WTC11 (cell line): Measurements from ENCODE around the gene SEMA4A. TPM values are rescaled to one million over a fixed set of nuclear protein-coding genes. Genes with fewer than 3 reads are reported as not detected.

Experiments used
- ATAC-seq: fragments of 200-7000 bp; cut with Tn5 transposase; 2 replicates; pipeline ENCODE4 v1.10.0; 2021; ENCODE audit warnings: mild to moderate bottlenecking, moderate library complexity
- CTCF ChIA-PET: fragments of 300-600 bp; sonication (Branson Sonifier 250); formaldehyde crosslinking; loops from one replicate; lab custom pipeline; 2021; ENCODE audit warnings: antibody characterized with exemption; lab: Charles Lee
- POLR2A ChIA-PET: fragments of 350-600 bp; sonication (Branson Sonifier 250); formaldehyde crosslinking; loops from one replicate; lab custom pipeline; 2021; ENCODE audit warnings: antibody characterized with exemption; lab: Charles Lee
- DNase-seq: peaks from one replicate; pipeline ENCODE4 v3.0.0; 2021; ENCODE audit warnings: low spot score
- H3K27ac Mint-ChIP-seq: 2 replicates; pipeline ENCODE4 v1.8.0; 2021; ENCODE audit warnings: mixed read lengths
- H3K27me3 Mint-ChIP-seq: 2 replicates; pipeline ENCODE4 v1.8.0; 2021; ENCODE audit warnings: low read depth, mild to moderate bottlenecking, moderate library complexity, mixed read lengths
- H3K36me3 Mint-ChIP-seq: 2 replicates; pipeline ENCODE4 v1.8.0; 2021; ENCODE audit warnings: mixed read lengths
- H3K4me1 Mint-ChIP-seq: 2 replicates; pipeline ENCODE4 v1.8.0; 2022; ENCODE audit warnings: mixed read lengths
- H3K4me3 Mint-ChIP-seq: 2 replicates; pipeline ENCODE4 v1.8.0; 2021; ENCODE audit warnings: mild to moderate bottlenecking, moderate library complexity, mixed read lengths
- H3K9me3 Mint-ChIP-seq: 2 replicates; pipeline ENCODE4 v1.8.0; 2021; ENCODE audit warnings: mixed read lengths
- CBFB ChIP-seq: sonication (generic); formaldehyde crosslinking; IDR thresholded peaks from 2 replicates; pipeline ENCODE4 v1.8.1; 2022; ENCODE audit warnings: mild to moderate bottlenecking, low read depth, missing genetic modification reagents
- CREB1 ChIP-seq: sonication (generic); formaldehyde crosslinking; IDR thresholded peaks from 2 replicates; pipeline ENCODE4 v1.8.0; 2023; ENCODE audit warnings: mild to moderate bottlenecking, missing genetic modification reagents
- CREM ChIP-seq: sonication (generic); formaldehyde crosslinking; IDR thresholded peaks from 2 replicates; pipeline ENCODE4 v1.8.1; 2022; ENCODE audit warnings: mild to moderate bottlenecking, missing genetic modification reagents, moderate library complexity
- ESRRA ChIP-seq: sonication (generic); formaldehyde crosslinking; IDR thresholded peaks from 2 replicates; pipeline ENCODE4 v1.8.1; 2022; ENCODE audit warnings: mild to moderate bottlenecking, missing genetic modification reagents, borderline replicate concordance
- JAZF1 ChIP-seq: fragments of 250-450 bp; sonication (Bioruptor Pico); IDR thresholded peaks from 2 replicates; pipeline ENCODE4 v1.9.0; 2021; ENCODE audit warnings: moderate library complexity, mild to moderate bottlenecking, inconsistent platforms
- MYBL2 ChIP-seq: sonication (generic); formaldehyde crosslinking; IDR thresholded peaks from 2 replicates; pipeline ENCODE4 v1.8.1; 2023; ENCODE audit warnings: mild to moderate bottlenecking, moderate library complexity, missing genetic modification reagents
- NFE2L1 ChIP-seq: sonication (generic); formaldehyde crosslinking; IDR thresholded peaks from 2 replicates; pipeline ENCODE4 v1.8.1; 2023; ENCODE audit warnings: missing genetic modification reagents
- NFYB ChIP-seq: sonication (generic); formaldehyde crosslinking; conservative IDR thresholded peaks from 2 replicates; pipeline ENCODE4 v1.8.0; 2022; ENCODE audit warnings: low read depth, missing genetic modification reagents
- NR1H2 ChIP-seq: sonication (generic); formaldehyde crosslinking; IDR thresholded peaks from 2 replicates; pipeline ENCODE4 v1.9.0; 2021; ENCODE audit warnings: mild to moderate bottlenecking, moderate library complexity, missing genetic modification reagents
- SMAD4 ChIP-seq: sonication (generic); formaldehyde crosslinking; IDR thresholded peaks from 2 replicates; pipeline ENCODE4 v1.8.0; 2022; ENCODE audit warnings: mild to moderate bottlenecking, missing genetic modification reagents
- TCF7 ChIP-seq: sonication (generic); formaldehyde crosslinking; IDR thresholded peaks from 2 replicates; pipeline ENCODE4 v1.8.0; 2022; ENCODE audit warnings: mild to moderate bottlenecking, low read depth, missing genetic modification reagents, moderate library complexity
- ZNF138 ChIP-seq: sonication (generic); formaldehyde crosslinking; conservative IDR thresholded peaks from 2 replicates; pipeline ENCODE4 v1.8.1; 2022; ENCODE audit warnings: mild to moderate bottlenecking, moderate library complexity, missing genetic modification reagents
- ZNF396 ChIP-seq: fragments of 250-450 bp; sonication (Bioruptor Pico); IDR thresholded peaks from 2 replicates; pipeline ENCODE4 v1.8.0; 2021; ENCODE audit warnings: mild to moderate bottlenecking, moderate library complexity, borderline replicate concordance
- ZNF671 ChIP-seq: fragments of 250-450 bp; sonication (Bioruptor Pico); IDR thresholded peaks from 2 replicates; pipeline ENCODE4 v1.8.0; 2021; ENCODE audit warnings: mild to moderate bottlenecking
- total RNA-seq: library from RNA; stranded (reverse); gene quantifications from 3 replicates; pipeline ENCODE4 v1.2.3, GENCODE V29; 2021
- TF ChIP-seq, protein P1 (sequence below): sonication (generic); formaldehyde crosslinking; IDR thresholded peaks from 2 replicates; pipeline ENCODE4 v1.8.0; 2023; ENCODE audit warnings: missing genetic modification reagents, mild to moderate bottlenecking, borderline replicate concordance
- TF ChIP-seq, protein P2 (sequence below): sonication (generic); formaldehyde crosslinking; IDR thresholded peaks from 2 replicates; pipeline ENCODE4 v1.8.0; 2022; ENCODE audit warnings: mild to moderate bottlenecking, missing genetic modification reagents
- TF ChIP-seq, protein P3 (sequence below): sonication (generic); formaldehyde crosslinking; IDR thresholded peaks from 2 replicates; pipeline ENCODE4 v1.8.0; 2023; ENCODE audit warnings: mild to moderate bottlenecking, missing genetic modification reagents
- TF ChIP-seq, protein P4 (sequence below): fragments of 250-450 bp; sonication (Bioruptor Pico); IDR thresholded peaks from 2 replicates; pipeline ENCODE4 v1.8.0; 2021; ENCODE audit warnings: mild to moderate bottlenecking

Gene SEMA4A
- total RNA-seq, 1 experiment from 2014 or later = 12.4 TPM

DNA sequence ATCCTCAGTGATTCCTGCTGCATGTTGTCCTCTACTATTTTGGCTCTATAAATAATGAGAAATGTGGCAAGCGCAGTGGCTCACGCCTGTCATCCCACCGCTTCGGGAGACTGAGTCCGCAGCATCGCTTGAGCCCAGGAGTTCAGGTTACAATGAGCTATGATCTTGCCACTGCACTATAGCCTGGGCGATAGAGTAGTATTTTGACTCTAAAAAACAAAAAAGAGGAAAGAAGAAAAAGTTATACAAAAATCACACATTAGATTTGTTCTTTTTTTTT lies 39.8 kb downstream of the SEMA4A start:
- peaks cover 11% of the 10 kb centered on the region for H3K36me3 Mint-ChIP-seq
- no peak for ATAC-seq

DNA sequence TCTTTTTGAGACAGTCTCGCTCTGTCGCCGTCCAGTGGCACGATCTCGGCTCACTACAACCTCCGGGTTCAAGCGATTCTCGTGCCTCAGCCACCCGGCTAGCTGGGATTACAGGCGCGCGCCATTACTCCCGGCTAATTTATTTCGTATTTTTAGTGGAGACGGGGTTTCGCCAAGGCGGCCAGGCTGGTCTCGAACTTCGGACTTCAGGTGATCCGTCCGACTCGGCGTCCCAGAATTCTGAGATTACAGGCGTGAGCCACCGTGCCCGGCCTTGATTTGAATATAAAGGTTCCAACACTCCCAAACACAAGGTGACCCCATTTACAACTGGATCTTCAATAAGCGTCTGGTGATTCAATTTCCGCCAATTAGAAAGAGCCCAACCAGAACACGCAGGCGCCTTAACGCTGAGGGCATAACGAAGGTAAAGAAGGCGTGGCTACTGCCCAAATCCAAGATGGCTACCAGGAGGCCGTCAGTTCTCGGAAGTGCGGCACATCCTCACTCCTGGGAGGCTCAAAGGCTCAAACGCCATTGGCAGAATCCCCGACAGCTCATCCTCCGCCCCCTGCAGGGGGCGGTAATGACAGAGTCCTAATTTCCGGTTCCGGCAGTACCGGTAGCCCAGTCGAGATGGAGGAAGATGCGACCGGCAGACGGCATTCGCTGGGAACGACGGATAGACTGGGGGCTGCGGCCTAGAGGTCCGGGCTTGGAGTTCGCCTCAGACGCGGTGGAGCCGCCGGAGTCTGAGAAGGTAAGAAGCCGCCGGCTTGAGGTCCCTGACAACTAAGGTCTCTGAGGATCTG lies 40.3 kb downstream of the SEMA4A start, which contains the start of gene SLC25A44:
TSS of gene SLC25A44 (plus strand) at position 617 of the 812 bp plus-strand sequence. CDS start 5,744 bp downstream, outside the sequence.
- Mint-ChIP-seq H3K27me3 (no peaks in the 10 kb centered on the region), H3K9me3 (peaks cover 14% of the 10 kb centered on the region)
- no peak for TF ChIP-seq MYBL2 (CRISPR knock-in tag)
- no peak for TF ChIP-seq ZNF138 (CRISPR knock-in tag)
- no peak for TF ChIP-seq JAZF1
- TF ChIP-seq NFE2L1 (CRISPR knock-in tag) = no peak
- no peak for TF ChIP-seq CREB1 (CRISPR knock-in tag)
- TF ChIP-seq, protein P1, sequence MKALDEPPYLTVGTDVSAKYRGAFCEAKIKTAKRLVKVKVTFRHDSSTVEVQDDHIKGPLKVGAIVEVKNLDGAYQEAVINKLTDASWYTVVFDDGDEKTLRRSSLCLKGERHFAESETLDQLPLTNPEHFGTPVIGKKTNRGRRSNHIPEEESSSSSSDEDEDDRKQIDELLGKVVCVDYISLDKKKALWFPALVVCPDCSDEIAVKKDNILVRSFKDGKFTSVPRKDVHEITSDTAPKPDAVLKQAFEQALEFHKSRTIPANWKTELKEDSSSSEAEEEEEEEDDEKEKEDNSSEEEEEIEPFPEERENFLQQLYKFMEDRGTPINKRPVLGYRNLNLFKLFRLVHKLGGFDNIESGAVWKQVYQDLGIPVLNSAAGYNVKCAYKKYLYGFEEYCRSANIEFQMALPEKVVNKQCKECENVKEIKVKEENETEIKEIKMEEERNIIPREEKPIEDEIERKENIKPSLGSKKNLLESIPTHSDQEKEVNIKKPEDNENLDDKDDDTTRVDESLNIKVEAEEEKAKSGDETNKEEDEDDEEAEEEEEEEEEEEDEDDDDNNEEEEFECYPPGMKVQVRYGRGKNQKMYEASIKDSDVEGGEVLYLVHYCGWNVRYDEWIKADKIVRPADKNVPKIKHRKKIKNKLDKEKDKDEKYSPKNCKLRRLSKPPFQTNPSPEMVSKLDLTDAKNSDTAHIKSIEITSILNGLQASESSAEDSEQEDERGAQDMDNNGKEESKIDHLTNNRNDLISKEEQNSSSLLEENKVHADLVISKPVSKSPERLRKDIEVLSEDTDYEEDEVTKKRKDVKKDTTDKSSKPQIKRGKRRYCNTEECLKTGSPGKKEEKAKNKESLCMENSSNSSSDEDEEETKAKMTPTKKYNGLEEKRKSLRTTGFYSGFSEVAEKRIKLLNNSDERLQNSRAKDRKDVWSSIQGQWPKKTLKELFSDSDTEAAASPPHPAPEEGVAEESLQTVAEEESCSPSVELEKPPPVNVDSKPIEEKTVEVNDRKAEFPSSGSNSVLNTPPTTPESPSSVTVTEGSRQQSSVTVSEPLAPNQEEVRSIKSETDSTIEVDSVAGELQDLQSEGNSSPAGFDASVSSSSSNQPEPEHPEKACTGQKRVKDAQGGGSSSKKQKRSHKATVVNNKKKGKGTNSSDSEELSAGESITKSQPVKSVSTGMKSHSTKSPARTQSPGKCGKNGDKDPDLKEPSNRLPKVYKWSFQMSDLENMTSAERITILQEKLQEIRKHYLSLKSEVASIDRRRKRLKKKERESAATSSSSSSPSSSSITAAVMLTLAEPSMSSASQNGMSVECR (CRISPR knock-in tag) = no peak
- peak; percentile 60 for TF ChIP-seq NFYB (CRISPR knock-in tag)
- TF ChIP-seq ESRRA (CRISPR knock-in tag) = no peak
- TF ChIP-seq, protein P2, sequence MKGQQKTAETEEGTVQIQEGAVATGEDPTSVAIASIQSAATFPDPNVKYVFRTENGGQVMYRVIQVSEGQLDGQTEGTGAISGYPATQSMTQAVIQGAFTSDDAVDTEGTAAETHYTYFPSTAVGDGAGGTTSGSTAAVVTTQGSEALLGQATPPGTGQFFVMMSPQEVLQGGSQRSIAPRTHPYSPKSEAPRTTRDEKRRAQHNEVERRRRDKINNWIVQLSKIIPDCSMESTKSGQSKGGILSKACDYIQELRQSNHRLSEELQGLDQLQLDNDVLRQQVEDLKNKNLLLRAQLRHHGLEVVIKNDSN (CRISPR knock-in tag) = peak; percentile 30; the same call in 1 of the 2 replicates
- TF ChIP-seq NR1H2 (CRISPR knock-in tag) = no peak
- peak; percentile 71; the same call in 1 of the 2 replicates for TF ChIP-seq CREM (CRISPR knock-in tag)

More for the DNA sequence above, 39.8 kb downstream of the SEMA4A start:
- CTCF ChIA-PET = interaction anchor here (1.1 to 2.6 kb wide), 8 partner anchors 18 to 56 kb away, joined by 3 to 29 read pairs (median 16); partner anchors contain the start of gene PMF1
- no peak for DNase-seq
- peaks cover 14% of the 10 kb centered on the region for H3K9me3 Mint-ChIP-seq
- POLR2A ChIA-PET = interaction anchor here (0.6 to 1.7 kb wide), 4 partner anchors 18 to 948 kb away, joined by 3 to 8 read pairs (median 6); partner anchors contain the start of gene PMF1
- TF ChIP-seq SMAD4 (no peak), TCF7 (no peak), ZNF671 (CRISPR knock-in tag) (no peak), CBFB (CRISPR knock-in tag) (no peak), ZNF396 (CRISPR knock-in tag) (no peak), NFE2L1 (CRISPR knock-in tag) (no peak)
- TF ChIP-seq, protein P1 (CRISPR knock-in tag) = no peak
- TF ChIP-seq, protein P3, sequence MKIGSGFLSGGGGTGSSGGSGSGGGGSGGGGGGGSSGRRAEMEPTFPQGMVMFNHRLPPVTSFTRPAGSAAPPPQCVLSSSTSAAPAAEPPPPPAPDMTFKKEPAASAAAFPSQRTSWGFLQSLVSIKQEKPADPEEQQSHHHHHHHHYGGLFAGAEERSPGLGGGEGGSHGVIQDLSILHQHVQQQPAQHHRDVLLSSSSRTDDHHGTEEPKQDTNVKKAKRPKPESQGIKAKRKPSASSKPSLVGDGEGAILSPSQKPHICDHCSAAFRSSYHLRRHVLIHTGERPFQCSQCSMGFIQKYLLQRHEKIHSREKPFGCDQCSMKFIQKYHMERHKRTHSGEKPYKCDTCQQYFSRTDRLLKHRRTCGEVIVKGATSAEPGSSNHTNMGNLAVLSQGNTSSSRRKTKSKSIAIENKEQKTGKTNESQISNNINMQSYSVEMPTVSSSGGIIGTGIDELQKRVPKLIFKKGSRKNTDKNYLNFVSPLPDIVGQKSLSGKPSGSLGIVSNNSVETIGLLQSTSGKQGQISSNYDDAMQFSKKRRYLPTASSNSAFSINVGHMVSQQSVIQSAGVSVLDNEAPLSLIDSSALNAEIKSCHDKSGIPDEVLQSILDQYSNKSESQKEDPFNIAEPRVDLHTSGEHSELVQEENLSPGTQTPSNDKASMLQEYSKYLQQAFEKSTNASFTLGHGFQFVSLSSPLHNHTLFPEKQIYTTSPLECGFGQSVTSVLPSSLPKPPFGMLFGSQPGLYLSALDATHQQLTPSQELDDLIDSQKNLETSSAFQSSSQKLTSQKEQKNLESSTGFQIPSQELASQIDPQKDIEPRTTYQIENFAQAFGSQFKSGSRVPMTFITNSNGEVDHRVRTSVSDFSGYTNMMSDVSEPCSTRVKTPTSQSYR (CRISPR knock-in tag) = no peak
- TF ChIP-seq, protein P4, sequence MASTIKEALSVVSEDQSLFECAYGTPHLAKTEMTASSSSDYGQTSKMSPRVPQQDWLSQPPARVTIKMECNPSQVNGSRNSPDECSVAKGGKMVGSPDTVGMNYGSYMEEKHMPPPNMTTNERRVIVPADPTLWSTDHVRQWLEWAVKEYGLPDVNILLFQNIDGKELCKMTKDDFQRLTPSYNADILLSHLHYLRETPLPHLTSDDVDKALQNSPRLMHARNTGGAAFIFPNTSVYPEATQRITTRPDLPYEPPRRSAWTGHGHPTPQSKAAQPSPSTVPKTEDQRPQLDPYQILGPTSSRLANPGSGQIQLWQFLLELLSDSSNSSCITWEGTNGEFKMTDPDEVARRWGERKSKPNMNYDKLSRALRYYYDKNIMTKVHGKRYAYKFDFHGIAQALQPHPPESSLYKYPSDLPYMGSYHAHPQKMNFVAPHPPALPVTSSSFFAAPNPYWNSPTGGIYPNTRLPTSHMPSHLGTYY (CRISPR knock-in tag) = no peak
- no peaks in the 10 kb centered on the region for H3K27me3 Mint-ChIP-seq
- peak overlapping the region; percentile 98 for H3K27ac Mint-ChIP-seq
- H3K4me1 Mint-ChIP-seq = peaks cover 35% of the 10 kb centered on the region
- H3K4me3 Mint-ChIP-seq = peak overlapping the region; percentile 99

More for the DNA sequence above, 40.3 kb downstream of the SEMA4A start, which contains the start of gene SLC25A44:
- peak; percentile 98 for ATAC-seq
- peaks cover 11% of the 10 kb centered on the region for H3K36me3 Mint-ChIP-seq
- ChIA-PET POLR2A (interaction anchor here (0.6 to 1.7 kb wide), 6 partner anchors 18 to 949 kb away, joined by 3 to 8 read pairs (median 4); partner anchors contain the start of gene PMF1), CTCF (interaction anchor here (0.6 to 2.6 kb wide), 23 partner anchors 10 to 209 kb away, joined by 3 to 29 read pairs (median 5); partner anchors contain the start of genes CCT3, PMF1, SEMA4A and SMG5)
- peak within 1 kb of the TSS; percentile 98 for H3K27ac Mint-ChIP-seq
- H3K4me1 Mint-ChIP-seq = peaks cover 35% of the 10 kb centered on the region
- H3K4me3 Mint-ChIP-seq = peak within 1 kb of the TSS; percentile 99
- DNase-seq = peak; percentile 97
